RKO (cell line): ENCODE measurements around the gene GATM.
"Not testable (repeated sequence)": the region's sequence is repeated elsewhere in the genome, so short reads cannot be mapped to it uniquely, and the experiment has no call there.

Source experiments
- DNase-seq: peaks from one replicate; pipeline ENCODE4 v3.0.0-alpha.2; 2016; ENCODE audit warnings: low spot score

Gene GATM

GRCh38 chr15:45387380-45388007 lies 9.2 kb upstream of the GATM start:
- DNase-seq = no peak

- DNase-seq = no peak
These were observed 8.6 kb upstream of the GATM start for GRCh38 chr15:45386974-45387373.

DNA sequence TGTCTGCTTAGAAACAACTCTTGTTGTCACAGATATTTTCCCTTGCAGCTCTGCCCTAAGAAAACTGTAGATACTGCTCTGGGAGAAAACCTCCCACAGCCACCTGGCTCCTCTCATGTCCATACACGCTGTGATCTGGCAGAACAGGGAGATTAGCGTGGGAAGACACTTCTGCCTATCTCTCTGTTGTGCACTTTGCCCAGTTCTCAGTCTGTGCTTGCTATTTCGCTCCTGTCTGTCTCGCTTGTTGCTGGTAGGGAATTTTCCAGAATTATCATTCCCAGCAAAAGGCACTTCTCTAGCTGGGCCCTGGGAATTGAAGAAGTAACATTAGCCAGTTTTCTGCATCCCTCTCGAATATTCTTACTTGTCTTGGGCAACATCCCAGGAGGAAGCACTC lies 8.1 kb upstream of the GATM start:
- DNase-seq = no peak

GRCh38 chr15:45385590-45385989 lies 7.2 kb upstream of the GATM start:
- no peak for DNase-seq

DNA sequence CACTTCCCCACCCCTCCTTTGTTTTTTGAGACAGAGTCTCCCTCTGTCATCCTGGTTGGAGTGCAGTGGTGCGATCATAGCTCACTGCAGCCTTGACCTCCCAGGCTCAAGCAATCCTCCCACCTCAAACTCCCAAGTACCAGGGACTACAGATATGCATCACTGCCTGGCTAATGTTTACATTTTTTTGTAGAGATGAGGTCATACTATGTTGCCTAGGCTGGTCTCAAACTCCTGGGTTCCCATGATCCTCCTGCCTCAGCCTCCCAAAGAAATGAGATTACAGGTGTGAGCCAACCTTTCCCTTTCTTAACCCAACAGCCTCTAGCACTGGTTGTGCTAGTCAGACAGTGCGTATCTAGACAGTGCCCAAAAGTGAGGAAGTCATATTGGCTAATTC lies 6.4 kb upstream of the GATM start:
- no peak for DNase-seq

DNA sequence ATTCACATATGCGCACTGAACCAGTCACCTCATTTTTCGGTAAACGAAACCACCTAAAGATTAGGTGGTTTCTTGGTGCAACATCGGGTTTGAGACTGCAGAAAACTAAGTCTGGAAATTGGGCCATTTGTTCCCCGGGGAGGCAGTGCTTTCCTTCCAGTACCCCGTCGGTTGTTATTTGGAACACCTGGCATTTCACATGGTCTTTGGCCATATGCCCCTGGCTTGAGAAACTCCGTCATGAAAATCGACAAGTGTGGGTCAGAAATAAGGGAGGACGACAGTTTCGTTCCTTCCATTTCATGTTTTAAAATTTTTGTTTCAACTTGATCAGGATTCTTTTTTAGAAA lies 544 bp upstream of the GATM start:
- no peak for DNase-seq

GRCh38 chr15:45377609-45378148 lies 665 bp downstream of the GATM start:
- no peak for DNase-seq

GRCh38 chr15:45376967-45377608 lies 1.3 kb downstream of the GATM start:
- DNase-seq = no peak

DNA sequence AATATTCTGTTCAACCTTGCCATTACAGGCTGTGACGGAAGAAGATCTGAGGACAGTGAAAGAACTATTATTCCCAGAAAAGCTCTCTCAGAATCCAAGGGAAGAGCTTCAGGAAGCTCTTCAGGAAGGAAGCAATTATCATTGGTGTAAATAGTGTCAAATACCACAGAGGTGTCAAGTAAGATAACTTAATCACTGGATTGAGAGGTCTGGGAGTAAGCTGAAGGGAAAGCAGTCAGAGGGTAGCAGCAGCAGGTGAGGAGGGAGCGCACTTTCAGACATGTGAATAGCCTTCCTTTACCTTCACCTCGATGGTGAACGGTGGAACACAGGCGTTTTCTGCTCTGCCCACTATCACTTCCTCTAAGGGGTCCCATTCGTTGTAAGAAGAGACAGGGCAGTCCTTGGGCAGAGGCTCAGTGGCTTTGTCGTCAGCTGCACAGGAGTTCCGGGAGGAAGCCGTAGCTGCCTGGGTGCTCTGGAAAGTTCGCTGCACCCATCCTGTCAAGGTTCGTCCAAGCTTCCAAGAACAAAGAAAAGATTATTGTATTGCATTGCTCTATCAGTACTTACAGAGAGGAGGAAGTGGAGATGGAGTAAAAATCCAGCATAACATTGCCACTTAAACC lies 1.9 kb downstream of the GATM start:
- DNase-seq = no peak

DNA sequence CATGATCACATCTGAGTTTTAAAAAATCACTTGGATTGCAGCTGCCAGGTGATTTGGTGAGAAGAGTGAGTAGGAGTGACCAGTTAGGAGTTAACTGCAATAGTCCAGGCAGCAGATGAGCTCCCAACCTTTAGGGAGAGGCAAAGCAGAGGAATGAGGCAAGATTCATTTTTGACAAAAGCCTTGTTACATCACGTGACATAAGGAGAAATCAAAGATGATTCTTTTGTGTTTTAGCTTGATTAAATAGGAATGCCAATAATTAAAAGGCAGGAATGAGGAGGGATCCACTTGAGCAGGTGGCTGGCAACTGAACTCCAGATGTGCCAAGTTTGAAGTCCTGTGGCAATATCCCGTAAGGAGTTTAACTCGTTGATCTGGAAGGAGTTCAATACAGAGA lies 2.5 kb downstream of the GATM start:
- no peak for DNase-seq

DNA sequence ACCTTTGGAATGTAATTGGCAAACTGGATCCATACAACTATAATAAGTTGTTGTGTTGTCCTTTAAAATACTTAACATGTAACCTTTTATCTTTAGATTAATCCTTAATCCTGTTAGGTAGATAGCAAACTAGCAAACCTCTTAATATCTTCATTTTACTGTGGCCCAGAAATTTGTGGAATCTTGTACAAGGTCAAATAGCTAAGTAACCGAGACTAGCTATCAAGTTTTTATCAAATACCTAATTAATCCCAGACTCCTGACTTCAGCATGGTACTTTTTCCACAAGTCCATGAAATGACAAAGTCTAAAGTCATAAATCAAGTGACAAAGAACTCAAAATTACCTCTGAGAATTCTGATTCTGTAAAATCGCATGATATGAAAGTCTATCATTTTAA lies 4.4 kb downstream of the GATM start:
- no peak for DNase-seq

GRCh38 chr15:45372041-45372995 lies 6.0 kb downstream of the GATM start:
- DNase-seq = peak; percentile 36

DNA sequence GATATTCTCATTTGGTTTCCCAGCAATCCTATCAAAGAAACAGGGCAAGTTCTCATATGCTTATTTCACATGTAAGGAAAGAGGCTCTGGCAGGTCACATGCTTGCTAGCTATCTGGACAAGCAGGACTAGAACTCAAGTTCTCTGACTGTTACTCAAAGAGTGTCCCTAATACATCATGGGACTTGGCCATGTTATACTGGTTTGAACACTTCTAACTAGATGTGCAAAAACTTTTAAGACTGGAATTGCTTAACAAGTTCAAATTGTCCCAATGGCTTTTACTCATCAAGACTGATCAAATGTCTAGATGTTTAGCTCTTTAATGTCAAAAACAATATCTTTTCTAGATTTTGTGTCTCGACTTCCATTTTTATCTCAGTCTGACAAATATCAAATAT lies 6.8 kb downstream of the GATM start:
- DNase-seq = no peak

GRCh38 chr15:45370042-45370441 lies 8.3 kb downstream of the GATM start:
- DNase-seq = not testable (repeated sequence)

DNA sequence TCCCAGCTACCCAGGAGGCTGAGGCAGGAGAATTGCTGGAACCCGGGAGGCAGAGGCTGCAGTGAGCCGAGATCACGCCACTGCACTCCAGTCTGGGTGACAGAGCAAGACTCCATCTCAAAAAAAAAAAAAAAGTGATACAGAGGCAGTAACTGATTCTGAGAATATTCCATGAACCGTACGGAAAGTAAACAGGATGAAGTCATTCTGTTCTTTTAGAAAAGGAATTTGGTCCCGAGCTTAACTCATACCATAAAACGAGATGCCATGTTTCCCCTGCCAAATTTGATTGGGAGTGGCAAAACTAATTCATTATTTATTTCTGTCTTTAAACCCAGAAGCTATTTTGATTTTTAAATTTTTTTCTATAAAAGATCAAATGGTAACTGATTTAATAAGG lies 11.1 kb downstream of the GATM start:
- DNase-seq = not testable (repeated sequence)

DNA sequence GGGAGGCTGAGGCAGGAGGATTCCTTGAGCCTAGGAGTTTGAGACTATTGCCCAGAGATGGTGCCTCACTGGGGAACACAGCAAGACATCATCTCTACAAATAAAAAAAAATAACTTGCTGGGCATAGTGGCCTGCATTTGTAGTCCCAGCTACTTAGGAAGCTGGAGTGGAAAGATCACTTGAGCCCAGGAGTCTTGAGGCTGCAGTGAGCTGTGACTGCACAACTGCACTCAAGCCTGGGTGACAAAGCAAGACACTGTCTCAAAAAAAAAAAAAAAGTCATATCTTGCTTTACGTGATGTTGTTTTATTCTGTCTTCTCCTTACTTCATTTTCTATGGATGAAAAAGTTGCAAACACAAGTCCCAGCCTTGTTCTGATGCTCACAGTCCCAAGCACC lies 14.1 kb downstream of the GATM start:
- no peak for DNase-seq

GRCh38 chr15:45363801-45364200 lies 14.5 kb downstream of the GATM start:
- DNase-seq = no peak

GRCh38 chr15:45363334-45363733 lies 15.0 kb downstream of the GATM start:
- no peak for DNase-seq

- no peak for DNase-seq
These were observed 15.9 kb downstream of the GATM start for GRCh38 chr15:45362419-45362818.

- DNase-seq = no peak
These were observed 16.5 kb downstream of the GATM start for GRCh38 chr15:45361878-45362277.

GRCh38 chr15:45355860-45356259 lies 22.5 kb downstream of the GATM start:
- DNase-seq = no peak

GRCh38 chr15:45354711-45355110 lies 23.6 kb downstream of the GATM start:
- DNase-seq = no peak
